ENCODE data around the gene RAPGEF1.

The RAPGEF1 gene

GRCh38 chr9:131673531-131673930 lies 66.3 kb downstream of the RAPGEF1 start:
- DNase-seq (ENCODE audit: low read depth, low spot score), result no peak
- no peaks in the 10 kb centered on the region for H3K9me3 ChIP-seq (ENCODE audit: low read depth, low read length)
- H3K36me3 ChIP-seq (ENCODE audit: insufficient read depth, low read length), result no peaks in the 10 kb centered on the region
- H3K4me3 ChIP-seq, result no peak overlapping the region
- no peak overlapping the region for H3K9ac ChIP-seq (ENCODE audit: insufficient read length)
- TF ChIP-seq FOXP2 (optimal IDR thresholded peaks at IDR 0.05; ENCODE audit: control extremely low read depth, extremely low read length, insufficient read depth) (no peak), EZH2 (IDR thresholded peaks at IDR 0.05) (no peak), POLR2AphosphoS5 (IDR thresholded peaks at IDR 0.05; ENCODE audit: borderline replicate concordance, low read depth, low read length) (no peak)
- H3K27ac ChIP-seq, result no peak overlapping the region

DNA sequence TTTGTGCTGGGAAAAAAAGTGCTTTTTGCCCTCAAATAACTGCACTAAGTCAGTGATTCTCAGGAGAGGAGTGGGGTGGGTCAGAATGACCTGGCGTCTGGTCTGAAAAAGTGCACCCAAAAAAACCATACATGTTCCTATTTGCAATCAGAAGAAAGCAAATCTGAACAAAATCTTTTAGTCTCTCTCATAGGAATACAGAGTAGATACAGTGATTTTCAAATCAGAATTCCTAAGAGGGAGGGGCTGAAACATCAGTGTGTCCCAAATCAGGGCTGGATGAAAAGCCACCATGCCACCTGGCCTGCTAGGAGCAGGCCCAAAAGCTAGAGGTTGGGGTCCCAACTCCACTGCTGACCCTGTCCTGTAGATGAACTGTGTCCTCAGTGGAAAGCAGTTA lies 66.8 kb downstream of the RAPGEF1 start:
- Histone ChIP-seq H3K27ac (no peak overlapping the region), H3K9ac (ENCODE audit: insufficient read length) (no peak overlapping the region)
- TF ChIP-seq FOXP2 (optimal IDR thresholded peaks at IDR 0.05; ENCODE audit: control extremely low read depth, extremely low read length, insufficient read depth), result no peak
- no peak for TF ChIP-seq POLR2AphosphoS5 (IDR thresholded peaks at IDR 0.05; ENCODE audit: borderline replicate concordance, low read depth, low read length)
- TF ChIP-seq EZH2 (IDR thresholded peaks at IDR 0.05), result no peak

DNA sequence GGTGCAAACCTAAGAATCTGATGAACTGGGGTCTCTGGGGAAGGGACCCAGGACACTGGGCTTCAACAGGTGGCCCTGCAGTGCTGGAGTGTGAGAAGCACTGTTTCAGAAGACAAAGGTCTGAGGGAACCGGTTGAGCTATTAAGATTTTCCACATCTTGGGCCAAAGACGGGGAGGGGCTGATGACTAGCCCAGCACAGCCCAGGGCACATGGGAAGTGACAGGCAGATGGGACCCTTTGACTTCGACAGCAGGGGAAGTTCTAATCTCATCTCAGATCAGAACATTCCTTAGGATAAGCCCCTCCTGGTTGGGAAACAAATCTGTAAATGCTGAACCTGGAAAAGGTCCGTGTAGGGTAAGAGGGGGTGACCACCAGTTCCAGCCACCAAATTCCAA lies 67.4 kb downstream of the RAPGEF1 start:
- H3K9me3 ChIP-seq (ENCODE audit: low read depth, low read length), result no peaks in the 10 kb centered on the region
- no peak overlapping the region for H3K9ac ChIP-seq (ENCODE audit: insufficient read length)
- no peak overlapping the region for H3K4me3 ChIP-seq
- DNase-seq (ENCODE audit: low read depth, low spot score), result no peak
- H3K27ac ChIP-seq, result no peak overlapping the region
- H3K36me3 ChIP-seq (ENCODE audit: insufficient read depth, low read length), result no peaks in the 10 kb centered on the region
- TF ChIP-seq FOXP2 (optimal IDR thresholded peaks at IDR 0.05; ENCODE audit: control extremely low read depth, extremely low read length, insufficient read depth), result no peak
- TF ChIP-seq EZH2 (IDR thresholded peaks at IDR 0.05), result no peak
- TF ChIP-seq POLR2AphosphoS5 (IDR thresholded peaks at IDR 0.05; ENCODE audit: borderline replicate concordance, low read depth, low read length), result no peak

More for the DNA sequence above, 66.8 kb downstream of the RAPGEF1 start:
- Histone ChIP-seq H3K9me3 (ENCODE audit: low read depth, low read length) (no peaks in the 10 kb centered on the region), H3K36me3 (ENCODE audit: insufficient read depth, low read length) (no peaks in the 10 kb centered on the region), H3K4me3 (no peak overlapping the region)
- DNase-seq (ENCODE audit: low read depth, low spot score), result no peak

- Histone ChIP-seq H3K27ac (0 out of 2 replicates have a peak overlapping the region, but pooled peaks have one; percentile 44), H3K9ac (ENCODE audit: insufficient read length) (no peak overlapping the region), H3K4me3 (no peak overlapping the region), H3K36me3 (ENCODE audit: insufficient read depth, low read length) (no peaks in the 10 kb centered on the region), H3K9me3 (ENCODE audit: low read depth, low read length) (no peaks in the 10 kb centered on the region)
- no peak for DNase-seq (ENCODE audit: low read depth, low spot score)
- no peak for TF ChIP-seq POLR2AphosphoS5 (IDR thresholded peaks at IDR 0.05; ENCODE audit: borderline replicate concordance, low read depth, low read length)
- TF ChIP-seq FOXP2 (optimal IDR thresholded peaks at IDR 0.05; ENCODE audit: control extremely low read depth, extremely low read length, insufficient read depth), result no peak
- TF ChIP-seq EZH2 (IDR thresholded peaks at IDR 0.05), result no peak
These were observed 68.7 kb downstream of the RAPGEF1 start for GRCh38 chr9:131671133-131671520.

- H3K27ac ChIP-seq, result 0 out of 2 replicates have a peak overlapping the region, but pooled peaks have one; percentile 44
- H3K4me3 ChIP-seq, result no peak overlapping the region
- TF ChIP-seq FOXP2 (optimal IDR thresholded peaks at IDR 0.05; ENCODE audit: control extremely low read depth, extremely low read length, insufficient read depth) (no peak), POLR2AphosphoS5 (IDR thresholded peaks at IDR 0.05; ENCODE audit: borderline replicate concordance, low read depth, low read length) (no peak), EZH2 (IDR thresholded peaks at IDR 0.05) (no peak)
- no peaks in the 10 kb centered on the region for H3K9me3 ChIP-seq (ENCODE audit: low read depth, low read length)
- no peak for DNase-seq (ENCODE audit: low read depth, low spot score)
- H3K36me3 ChIP-seq (ENCODE audit: insufficient read depth, low read length), result no peaks in the 10 kb centered on the region
- no peak overlapping the region for H3K9ac ChIP-seq (ENCODE audit: insufficient read length)
These were observed 69.4 kb downstream of the RAPGEF1 start for GRCh38 chr9:131670247-131671132.

DNA sequence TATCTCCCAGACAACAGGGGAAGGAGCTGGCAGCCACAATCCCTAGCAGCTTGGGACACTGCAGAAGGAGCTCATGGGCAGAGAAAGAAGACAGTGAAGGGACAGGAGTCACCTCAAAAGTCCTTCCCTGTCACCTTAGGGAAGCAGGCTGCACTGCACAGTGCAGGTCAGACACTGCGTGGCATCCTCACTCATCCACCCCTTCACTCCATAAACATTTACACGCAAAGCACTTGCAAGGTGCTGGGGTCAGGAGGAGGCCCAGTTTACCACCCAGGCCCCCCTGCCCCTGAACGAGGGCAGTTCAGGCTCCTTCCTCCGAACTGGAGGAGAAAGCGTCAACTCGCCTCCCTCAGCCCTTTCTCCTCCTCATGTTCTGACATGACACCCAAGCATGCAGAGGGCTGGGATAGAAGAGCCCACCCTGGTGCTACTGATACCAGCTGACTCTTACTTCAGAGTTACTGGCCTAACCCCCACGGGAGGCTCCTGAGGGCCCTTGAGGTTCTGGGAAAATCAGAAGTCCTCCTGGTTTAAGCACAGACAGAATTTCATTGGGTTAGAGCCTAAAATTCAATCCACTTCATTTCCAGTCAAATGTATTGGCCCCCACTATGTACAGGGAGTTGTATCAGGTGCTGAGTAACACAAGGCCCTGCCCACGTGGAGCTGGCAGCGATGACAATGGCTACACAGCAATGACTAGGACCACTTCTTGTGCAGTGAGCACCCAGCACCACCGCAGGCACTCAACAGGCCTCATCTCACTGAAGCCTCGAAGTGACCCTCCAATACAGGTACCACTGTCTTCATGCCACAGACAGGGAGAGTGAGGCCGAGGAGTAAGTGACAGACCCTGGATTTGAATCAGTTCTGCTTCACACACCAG lies 70.4 kb downstream of the RAPGEF1 start:
- no peaks in the 10 kb centered on the region for H3K36me3 ChIP-seq (ENCODE audit: insufficient read depth, low read length)
- H3K9me3 ChIP-seq (ENCODE audit: low read depth, low read length), result no peaks in the 10 kb centered on the region
- no peak overlapping the region for H3K4me3 ChIP-seq
- DNase-seq (ENCODE audit: low read depth, low spot score), result no peak
- H3K9ac ChIP-seq (ENCODE audit: insufficient read length), result no peak overlapping the region
- H3K27ac ChIP-seq, result no peak overlapping the region
- TF ChIP-seq POLR2AphosphoS5 (IDR thresholded peaks at IDR 0.05; ENCODE audit: borderline replicate concordance, low read depth, low read length), result no peak
- no peak for TF ChIP-seq FOXP2 (optimal IDR thresholded peaks at IDR 0.05; ENCODE audit: control extremely low read depth, extremely low read length, insufficient read depth)
- TF ChIP-seq EZH2 (IDR thresholded peaks at IDR 0.05), result no peak

DNA sequence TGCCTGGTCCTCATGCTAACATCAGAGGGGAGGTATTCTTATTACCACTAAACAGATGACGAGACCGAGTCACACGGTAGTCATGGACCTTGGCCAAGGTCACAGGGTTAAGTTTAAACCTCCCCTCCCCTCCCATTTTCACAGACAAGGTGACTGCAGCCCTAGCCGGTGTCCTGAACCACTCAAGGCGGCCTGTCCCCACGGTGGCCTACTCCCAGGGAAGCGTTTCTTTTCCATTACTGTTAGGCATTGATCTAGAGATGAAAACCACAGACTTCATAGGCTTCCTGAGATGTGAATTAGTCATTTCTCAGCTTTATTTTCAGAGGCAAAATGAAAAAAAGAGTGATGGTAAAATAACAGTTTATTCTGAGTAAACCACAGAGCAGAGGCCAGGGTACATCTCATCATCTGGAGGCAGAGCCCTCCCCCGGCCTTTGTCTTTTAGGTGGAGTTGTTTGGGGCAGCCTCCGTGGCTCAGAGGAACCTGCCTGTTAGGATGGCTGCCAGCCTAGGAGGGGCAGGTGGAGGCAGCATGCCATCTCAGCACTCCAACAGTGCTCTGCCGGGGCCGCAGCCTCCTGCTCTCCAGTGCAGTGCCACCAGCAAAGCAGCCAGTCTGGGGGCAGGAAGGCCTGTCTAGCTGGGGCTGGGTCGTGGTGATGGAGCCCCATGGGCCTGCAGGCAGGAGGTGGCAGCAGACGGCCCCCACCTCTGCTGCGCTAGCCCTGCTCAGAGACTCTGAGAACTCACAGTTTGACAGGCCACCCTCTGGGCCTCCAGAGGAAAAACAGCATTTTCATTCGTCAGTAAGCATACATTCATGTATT lies 71.2 kb downstream of the RAPGEF1 start:
- no peaks in the 10 kb centered on the region for H3K9me3 ChIP-seq (ENCODE audit: low read depth, low read length)
- no peak overlapping the region for H3K9ac ChIP-seq (ENCODE audit: insufficient read length)
- H3K4me3 ChIP-seq, result no peak overlapping the region
- H3K27ac ChIP-seq, result no peak overlapping the region
- DNase-seq (ENCODE audit: low read depth, low spot score), result no peak
- no peaks in the 10 kb centered on the region for H3K36me3 ChIP-seq (ENCODE audit: insufficient read depth, low read length)
- no peak for TF ChIP-seq FOXP2 (optimal IDR thresholded peaks at IDR 0.05; ENCODE audit: control extremely low read depth, extremely low read length, insufficient read depth)
- TF ChIP-seq EZH2 (IDR thresholded peaks at IDR 0.05), result no peak
- TF ChIP-seq POLR2AphosphoS5 (IDR thresholded peaks at IDR 0.05; ENCODE audit: borderline replicate concordance, low read depth, low read length), result no peak

Measured in SK-N-MC (cell line).